HG02885 (cell line): Measurements from ENCODE around the gene PUS7L.

Source experiments
- ATAC-seq: cut with Tn5 transposase; IDR thresholded peaks from one replicate; pipeline ENCODE4 v1.9.1; 2021; ENCODE audit warnings: mild to moderate bottlenecking; ENCODE audit not compliant: unreplicated experiment, poor library complexity

Gene PUS7L

DNA sequence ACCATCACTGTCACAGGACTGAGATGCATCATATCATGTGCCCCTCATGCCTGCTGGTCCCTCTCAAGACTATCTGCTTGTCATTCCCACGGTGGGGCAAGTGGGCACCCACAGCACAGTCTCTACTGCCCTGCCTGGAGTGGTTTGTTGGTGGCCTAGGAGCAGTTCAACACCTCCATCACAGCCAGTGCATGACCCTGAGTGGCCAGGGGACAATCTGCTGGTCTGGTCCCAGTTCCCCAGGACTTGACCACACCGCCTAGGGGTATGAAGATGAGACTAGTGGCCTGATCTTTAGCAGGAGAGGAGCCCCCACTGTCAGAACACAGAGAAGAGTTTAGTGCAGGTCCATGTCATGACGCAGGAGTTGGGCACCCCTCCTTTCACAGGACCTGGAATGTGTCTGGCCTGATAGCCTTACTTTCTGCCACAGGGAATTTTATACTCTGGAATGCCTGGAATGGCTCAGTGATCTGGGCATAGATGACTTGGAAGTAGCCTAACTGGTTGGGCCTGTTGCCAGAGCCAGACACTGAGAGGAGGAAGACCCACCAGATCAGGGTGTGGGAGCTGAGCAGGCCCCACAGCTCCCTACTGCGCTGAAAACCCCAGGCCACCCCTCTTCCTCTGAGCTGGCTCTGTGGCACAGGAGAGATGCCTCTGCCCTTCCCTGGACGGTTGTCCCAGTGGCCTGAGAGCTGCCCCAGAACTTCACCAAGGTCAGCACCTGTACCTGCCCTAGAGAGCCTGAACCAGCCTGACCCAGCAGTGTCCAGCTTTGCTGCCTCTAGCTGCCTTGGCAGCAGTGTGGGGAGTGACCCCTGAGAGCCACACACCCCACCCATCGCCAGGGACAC is 83.3 kb downstream of the PUS7L start:
- ATAC-seq: no peak

DNA sequence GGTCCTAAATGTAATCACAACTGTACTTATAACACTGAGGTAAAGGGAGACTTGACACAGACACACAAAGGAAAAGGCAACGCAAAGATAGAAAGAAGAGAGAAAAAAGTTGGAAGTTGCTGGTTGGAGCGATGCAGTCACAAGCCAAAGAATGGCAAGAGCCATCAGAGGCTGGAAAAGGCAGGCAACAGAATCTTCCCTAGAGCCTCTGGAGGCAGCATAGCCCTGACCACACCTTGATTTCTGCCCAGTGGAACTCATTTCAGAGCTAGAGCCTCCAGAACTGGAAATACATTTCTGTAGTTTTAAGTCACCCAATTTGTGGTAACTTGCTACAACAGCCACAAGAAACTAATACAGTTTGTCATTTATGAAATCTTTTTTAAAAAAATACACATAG is 89.2 kb downstream of the PUS7L start:
- ATAC-seq: no peak
